ENCODE measurements around the gene ADGRG4.
"Not testable (repeated sequence)": the region's sequence is repeated elsewhere in the genome, so short reads cannot be mapped to it uniquely, and the experiment has no call there.

ADGRG4 gene

GRCh38 chrX:136387951-136388502 is 87.3 kb downstream of the ADGRG4 start:
- no peak for DNase-seq

- no peak for DNase-seq
These were observed 90.2 kb downstream of the ADGRG4 start for GRCh38 chrX:136390921-136391320.

GRCh38 chrX:136395271-136395670 is 94.5 kb downstream of the ADGRG4 start:
- DNase-seq: no peak

GRCh38 chrX:136397001-136397400 is 96.2 kb downstream of the ADGRG4 start:
- no peak for DNase-seq

- DNase-seq: no peak
These were observed 104.4 kb downstream of the ADGRG4 start for GRCh38 chrX:136405126-136405525.

GRCh38 chrX:136417806-136418205 is 117.0 kb downstream of the ADGRG4 start:
- DNase-seq: no peak

GRCh38 chrX:136421338-136421737 is 120.6 kb downstream of the ADGRG4 start:
- DNase-seq: no peak

- DNase-seq: no peak
These were observed 123.0 kb downstream of the ADGRG4 start for GRCh38 chrX:136423724-136424123.

- no peak for DNase-seq
These were observed 125.2 kb downstream of the ADGRG4 start for GRCh38 chrX:136425996-136426395.

GRCh38 chrX:136431625-136432024 is 130.9 kb downstream of the ADGRG4 start:
- no peak for DNase-seq

- no peak for DNase-seq
These were observed 137.0 kb downstream of the ADGRG4 start for GRCh38 chrX:136437774-136438173.

- no peak for DNase-seq
These were observed 137.4 kb downstream of the ADGRG4 start for GRCh38 chrX:136438192-136438591.

GRCh38 chrX:136445674-136446073 is 144.9 kb downstream of the ADGRG4 start:
- DNase-seq: not testable (repeated sequence)

- no peak for DNase-seq
These were observed 145.4 kb downstream of the ADGRG4 start for GRCh38 chrX:136446208-136446607.

GRCh38 chrX:136447308-136447707 is 146.5 kb downstream of the ADGRG4 start:
- DNase-seq: no peak

- DNase-seq: no peak
These were observed 147.2 kb downstream of the ADGRG4 start for GRCh38 chrX:136447968-136448367.

GRCh38 chrX:136450050-136450830 is 149.5 kb downstream of the ADGRG4 start:
- no peak for DNase-seq

GRCh38 chrX:136452614-136453013 is 151.9 kb downstream of the ADGRG4 start:
- no peak for DNase-seq

- DNase-seq: no peak
These were observed 152.4 kb downstream of the ADGRG4 start for GRCh38 chrX:136453114-136453513.

- DNase-seq: no peak
These were observed 153.0 kb downstream of the ADGRG4 start for GRCh38 chrX:136453771-136454170.

GRCh38 chrX:136456133-136456532 is 155.4 kb downstream of the ADGRG4 start:
- no peak for DNase-seq

- DNase-seq: no peak
These were observed 156.6 kb downstream of the ADGRG4 start for GRCh38 chrX:136457303-136457917.

GRCh38 chrX:136464589-136464988 is 163.8 kb downstream of the ADGRG4 start:
- DNase-seq: no peak

Measured in CD4-positive, alpha-beta T cell treated with Interleukin-17A for 1 hour (primary cell).